ENCODE measurements around the gene ELOB. TPM values are rescaled to one million over a fixed set of nuclear protein-coding genes. Genes with fewer than 3 reads are reported as not detected.

The ELOB gene
- total RNA-seq, 1 donor from 2014 or later, result 323 TPM

DNA sequence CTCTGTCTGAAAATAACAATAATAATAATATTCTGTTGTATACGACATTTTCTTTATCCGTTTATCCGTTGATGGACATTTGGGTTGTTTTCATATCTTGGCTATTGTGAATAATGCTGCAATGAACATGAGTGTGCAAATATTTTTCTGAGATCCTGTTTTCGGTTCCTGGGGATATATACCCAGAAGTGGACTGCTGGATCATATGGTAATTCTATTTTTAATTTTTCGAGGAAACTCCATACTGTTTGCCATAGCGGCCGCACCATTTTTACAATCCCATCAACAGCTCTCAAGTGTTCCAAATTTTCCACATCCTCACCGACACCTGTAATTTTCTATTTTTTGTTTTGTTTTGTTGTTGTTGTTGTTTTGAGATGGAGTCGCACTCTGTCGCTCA lies 15.9 kb upstream of the ELOB start:
- no peak overlapping the region for H3K4me2 ChIP-seq (ENCODE audit: low read length)
- H3K27ac ChIP-seq (ENCODE audit: low read depth, low read length), result no peak overlapping the region
- Mint-ChIP-seq H3K4me3 (ENCODE audit: unreplicated experiment) (no peak overlapping the region), H3K27ac (ENCODE audit: unreplicated experiment) (no peak overlapping the region), H3K27me3 (ENCODE audit: low read depth, unreplicated experiment) (peaks cover 30% of the 10 kb centered on the region), H3K36me3 (ENCODE audit: low read depth, unreplicated experiment) (no peaks in the 10 kb centered on the region), H3K9me3 (ENCODE audit: unreplicated experiment) (peaks cover 3% of the 10 kb centered on the region), H3K4me1 (ENCODE audit: low read depth, unreplicated experiment) (peaks cover 8% of the 10 kb centered on the region)
- H3K9ac ChIP-seq (ENCODE audit: low read length), result no peak overlapping the region
- no peaks in the 10 kb centered on the region for H3K36me3 ChIP-seq (ENCODE audit: insufficient read depth, low read length)
- H3K4me3 ChIP-seq (ENCODE audit: insufficient read depth, low read depth, low read length), result no peak overlapping the region
- no peaks in the 10 kb centered on the region for H3K9me3 ChIP-seq (ENCODE audit: insufficient read depth, low read depth, low read length)
- no peaks in the 10 kb centered on the region for H4K20me1 ChIP-seq (ENCODE audit: insufficient read depth, low read length)
- no peak overlapping the region for H2AFZ ChIP-seq (ENCODE audit: low read depth, low read length)
- no peak for FAIRE-seq
- no peaks in the 10 kb centered on the region for H3K79me2 ChIP-seq (ENCODE audit: insufficient read depth, low read length)
- TF ChIP-seq EZH2 (IDR thresholded peaks at IDR 0.05; ENCODE audit: insufficient read depth, low read length), result no peak
- TF ChIP-seq, protein P1, sequence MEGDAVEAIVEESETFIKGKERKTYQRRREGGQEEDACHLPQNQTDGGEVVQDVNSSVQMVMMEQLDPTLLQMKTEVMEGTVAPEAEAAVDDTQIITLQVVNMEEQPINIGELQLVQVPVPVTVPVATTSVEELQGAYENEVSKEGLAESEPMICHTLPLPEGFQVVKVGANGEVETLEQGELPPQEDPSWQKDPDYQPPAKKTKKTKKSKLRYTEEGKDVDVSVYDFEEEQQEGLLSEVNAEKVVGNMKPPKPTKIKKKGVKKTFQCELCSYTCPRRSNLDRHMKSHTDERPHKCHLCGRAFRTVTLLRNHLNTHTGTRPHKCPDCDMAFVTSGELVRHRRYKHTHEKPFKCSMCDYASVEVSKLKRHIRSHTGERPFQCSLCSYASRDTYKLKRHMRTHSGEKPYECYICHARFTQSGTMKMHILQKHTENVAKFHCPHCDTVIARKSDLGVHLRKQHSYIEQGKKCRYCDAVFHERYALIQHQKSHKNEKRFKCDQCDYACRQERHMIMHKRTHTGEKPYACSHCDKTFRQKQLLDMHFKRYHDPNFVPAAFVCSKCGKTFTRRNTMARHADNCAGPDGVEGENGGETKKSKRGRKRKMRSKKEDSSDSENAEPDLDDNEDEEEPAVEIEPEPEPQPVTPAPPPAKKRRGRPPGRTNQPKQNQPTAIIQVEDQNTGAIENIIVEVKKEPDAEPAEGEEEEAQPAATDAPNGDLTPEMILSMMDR (IDR thresholded peaks at IDR 0.05; ENCODE audit: insufficient read depth, low read depth, low read length), result no peak
- DNase-seq (ENCODE audit: low read depth), result no peak
- no peaks in the 10 kb centered on the region for H3K4me1 ChIP-seq (ENCODE audit: insufficient read depth, low read length)
- H3K27me3 ChIP-seq (ENCODE audit: insufficient read depth, low read length), result peaks cover 17% of the 10 kb centered on the region

DNA sequence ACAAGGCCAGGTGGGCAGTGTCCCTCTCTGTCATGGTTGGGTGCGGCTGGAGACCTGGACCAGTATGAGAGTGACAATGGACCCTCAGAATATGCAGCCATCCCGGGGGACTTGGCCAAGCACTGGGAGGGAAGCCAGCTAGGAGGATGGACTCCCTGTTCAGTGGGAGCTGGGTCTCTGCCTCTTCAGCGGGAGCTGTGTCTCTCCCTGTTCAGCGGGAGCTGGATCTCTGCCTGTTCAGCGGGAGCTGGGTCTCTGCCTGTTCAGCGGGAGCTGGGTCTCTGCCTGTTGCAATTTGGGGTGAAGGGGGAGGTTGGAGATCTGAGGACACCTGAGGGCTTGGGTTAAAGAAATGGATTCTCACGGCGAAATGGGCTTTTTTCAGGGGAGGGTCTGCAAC lies 14.1 kb upstream of the ELOB start:
- H3K4me2 ChIP-seq (ENCODE audit: low read length), result no peak overlapping the region
- Mint-ChIP-seq H3K27ac (ENCODE audit: unreplicated experiment) (no peak overlapping the region), H3K27me3 (ENCODE audit: low read depth, unreplicated experiment) (peaks cover 29% of the 10 kb centered on the region), H3K9me3 (ENCODE audit: unreplicated experiment) (peaks cover 3% of the 10 kb centered on the region), H3K4me1 (ENCODE audit: low read depth, unreplicated experiment) (peaks cover 8% of the 10 kb centered on the region), H3K36me3 (ENCODE audit: low read depth, unreplicated experiment) (no peaks in the 10 kb centered on the region), H3K4me3 (ENCODE audit: unreplicated experiment) (no peak overlapping the region)
- H2AFZ ChIP-seq (ENCODE audit: low read depth, low read length), result no peak overlapping the region
- no peaks in the 10 kb centered on the region for H4K20me1 ChIP-seq (ENCODE audit: insufficient read depth, low read length)
- H3K4me1 ChIP-seq (ENCODE audit: insufficient read depth, low read length), result no peaks in the 10 kb centered on the region
- H3K36me3 ChIP-seq (ENCODE audit: insufficient read depth, low read length), result no peaks in the 10 kb centered on the region
- H3K27me3 ChIP-seq (ENCODE audit: insufficient read depth, low read length), result peaks cover 20% of the 10 kb centered on the region
- no peak overlapping the region for H3K9ac ChIP-seq (ENCODE audit: low read length)
- no peaks in the 10 kb centered on the region for H3K79me2 ChIP-seq (ENCODE audit: insufficient read depth, low read length)
- TF ChIP-seq, protein P1 (IDR thresholded peaks at IDR 0.05; ENCODE audit: insufficient read depth, low read depth, low read length), result no peak
- TF ChIP-seq EZH2 (IDR thresholded peaks at IDR 0.05; ENCODE audit: insufficient read depth, low read length), result no peak
- no peak overlapping the region for H3K4me3 ChIP-seq (ENCODE audit: insufficient read depth, low read depth, low read length)
- H3K9me3 ChIP-seq (ENCODE audit: insufficient read depth, low read depth, low read length), result no peaks in the 10 kb centered on the region
- DNase-seq (ENCODE audit: low read depth), result no peak
- no peak for FAIRE-seq
- no peak overlapping the region for H3K27ac ChIP-seq (ENCODE audit: low read depth, low read length)

DNA sequence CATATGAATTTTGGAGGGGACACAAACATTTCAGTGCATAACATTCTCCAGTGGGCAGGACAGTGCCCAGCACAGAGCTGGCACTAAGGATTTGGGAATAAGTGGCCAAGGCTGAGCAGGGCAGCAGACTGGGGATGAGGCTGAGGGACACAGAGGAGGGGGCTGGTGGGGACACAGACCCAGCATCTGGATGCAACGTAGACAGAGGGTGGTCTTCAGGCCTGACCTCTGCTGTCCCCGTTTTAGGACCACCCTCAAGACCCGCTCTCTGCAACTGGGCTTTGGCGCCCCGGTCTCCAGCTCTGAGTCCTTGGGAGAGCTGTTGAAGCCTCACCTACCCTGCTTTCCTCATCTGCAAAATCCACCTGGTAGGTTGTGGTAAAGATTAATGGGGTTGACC lies 13.6 kb upstream of the ELOB start:
- Mint-ChIP-seq H3K9me3 (ENCODE audit: unreplicated experiment) (peaks cover 3% of the 10 kb centered on the region), H3K4me3 (ENCODE audit: unreplicated experiment) (no peak overlapping the region), H3K27ac (ENCODE audit: unreplicated experiment) (no peak overlapping the region), H3K27me3 (ENCODE audit: low read depth, unreplicated experiment) (peaks cover 32% of the 10 kb centered on the region), H3K36me3 (ENCODE audit: low read depth, unreplicated experiment) (no peaks in the 10 kb centered on the region), H3K4me1 (ENCODE audit: low read depth, unreplicated experiment) (peaks cover 3% of the 10 kb centered on the region)
- Histone ChIP-seq H3K79me2 (ENCODE audit: insufficient read depth, low read length) (no peaks in the 10 kb centered on the region), H3K9ac (ENCODE audit: low read length) (no peak overlapping the region), H3K4me1 (ENCODE audit: insufficient read depth, low read length) (no peaks in the 10 kb centered on the region), H3K27me3 (ENCODE audit: insufficient read depth, low read length) (peaks cover 22% of the 10 kb centered on the region), H3K36me3 (ENCODE audit: insufficient read depth, low read length) (no peaks in the 10 kb centered on the region), H2AFZ (ENCODE audit: low read depth, low read length) (no peak overlapping the region), H3K27ac (ENCODE audit: low read depth, low read length) (no peak overlapping the region), H3K4me3 (ENCODE audit: insufficient read depth, low read depth, low read length) (no peak overlapping the region), H4K20me1 (ENCODE audit: insufficient read depth, low read length) (no peaks in the 10 kb centered on the region), H3K9me3 (ENCODE audit: insufficient read depth, low read depth, low read length) (no peaks in the 10 kb centered on the region), H3K4me2 (ENCODE audit: low read length) (no peak overlapping the region)
- FAIRE-seq (no peak), DNase-seq (ENCODE audit: low read depth) (no peak)
- TF ChIP-seq, protein P1 (IDR thresholded peaks at IDR 0.05; ENCODE audit: insufficient read depth, low read depth, low read length), result no peak
- no peak for TF ChIP-seq EZH2 (IDR thresholded peaks at IDR 0.05; ENCODE audit: insufficient read depth, low read length)

All from astrocyte (in vitro differentiated cells and primary cell).